Measurements from ENCODE around the gene PTX4. TPM values are rescaled to one million over a fixed set of nuclear protein-coding genes. Genes with fewer than 3 reads are reported as not detected.
"Not testable (repeated sequence)": the region's sequence is repeated elsewhere in the genome, so short reads cannot be mapped to it uniquely, and the experiment has no call there.

The PTX4 gene
- total RNA-seq, 1 donor from 2014 or later, result not detected

GRCh38 chr16:1487395-1488053 lies 1.2 kb downstream of the PTX4 start:
- Mint-ChIP-seq H3K36me3 (ENCODE audit: insufficient read depth) (no peaks in the 10 kb centered on the region), H3K9me3 (ENCODE audit: low read depth) (no peaks in the 10 kb centered on the region), H3K4me1 (ENCODE audit: low read depth) (peaks cover 3% of the 10 kb centered on the region), H3K27me3 (peaks cover 17% of the 10 kb centered on the region), H3K4me3 (ENCODE audit: low read depth) (no peak overlapping the region), H3K27ac (no peak overlapping the region)
- no peak for DNase-seq (ENCODE audit: low spot score, unreplicated experiment)
- no peak for TF ChIP-seq CTCF (IDR thresholded peaks at IDR 0.05; ENCODE audit: unreplicated experiment)

- no peak for TF ChIP-seq CTCF (IDR thresholded peaks at IDR 0.05; ENCODE audit: unreplicated experiment)
- H3K36me3 Mint-ChIP-seq (ENCODE audit: insufficient read depth), result no peaks in the 10 kb centered on the region
- H3K4me1 Mint-ChIP-seq (ENCODE audit: low read depth), result no peaks in the 10 kb centered on the region
- H3K27ac Mint-ChIP-seq, result no peak overlapping the region
- no peak overlapping the region for H3K4me3 Mint-ChIP-seq (ENCODE audit: low read depth)
- DNase-seq (ENCODE audit: low spot score, unreplicated experiment), result no peak
- H3K27me3 Mint-ChIP-seq, result peaks cover 19% of the 10 kb centered on the region
- H3K9me3 Mint-ChIP-seq (ENCODE audit: low read depth), result no peaks in the 10 kb centered on the region
Measured at GRCh38 chr16:1486551-1487390, 2.0 kb downstream of the PTX4 start.

GRCh38 chr16:1485847-1486496 lies 2.8 kb downstream of the PTX4 start:
- Mint-ChIP-seq H3K4me3 (ENCODE audit: low read depth) (no peak overlapping the region), H3K27ac (no peak overlapping the region), H3K9me3 (ENCODE audit: low read depth) (no peaks in the 10 kb centered on the region), H3K4me1 (ENCODE audit: low read depth) (no peaks in the 10 kb centered on the region), H3K36me3 (ENCODE audit: insufficient read depth) (no peaks in the 10 kb centered on the region), H3K27me3 (peaks cover 27% of the 10 kb centered on the region)
- no peak for TF ChIP-seq CTCF (IDR thresholded peaks at IDR 0.05; ENCODE audit: unreplicated experiment)
- DNase-seq (ENCODE audit: low spot score, unreplicated experiment), result no peak

- no peaks in the 10 kb centered on the region for H3K4me1 Mint-ChIP-seq (ENCODE audit: low read depth)
- H3K4me3 Mint-ChIP-seq (ENCODE audit: low read depth), result no peak overlapping the region
- peaks cover 2% of the 10 kb centered on the region for H3K36me3 Mint-ChIP-seq (ENCODE audit: insufficient read depth)
- TF ChIP-seq CTCF (IDR thresholded peaks at IDR 0.05; ENCODE audit: unreplicated experiment), result no peak
- no peaks in the 10 kb centered on the region for H3K9me3 Mint-ChIP-seq (ENCODE audit: low read depth)
- peaks cover 30% of the 10 kb centered on the region for H3K27me3 Mint-ChIP-seq
- no peak overlapping the region for H3K27ac Mint-ChIP-seq
- DNase-seq (ENCODE audit: low spot score, unreplicated experiment), result no peak
Measured at GRCh38 chr16:1481906-1482835, 6.6 kb downstream of the PTX4 start.

- not testable (repeated sequence) for H3K27ac Mint-ChIP-seq; H3K4me1 Mint-ChIP-seq (ENCODE audit: low read depth); DNase-seq (ENCODE audit: low spot score, unreplicated experiment); H3K9me3 Mint-ChIP-seq (ENCODE audit: low read depth); H3K4me3 Mint-ChIP-seq (ENCODE audit: low read depth); H3K36me3 Mint-ChIP-seq (ENCODE audit: insufficient read depth)
- peaks cover 24% of the 10 kb centered on the region for H3K27me3 Mint-ChIP-seq
Measured at GRCh38 chr16:1478937-1479336, 9.8 kb downstream of the PTX4 start.

Measured in progenitor cell of endocrine pancreas (in vitro differentiated cells).